Measurements from ENCODE around the gene RBMS1.

Gene RBMS1

GRCh38 chr2:160493227-160494028 lies at the start of gene RBMS1:
RBMS1 (minus strand) TSS chr2:160493807; CDS start chr2:160493363, 444 bp downstream.
- DNase-seq: peak; percentile 42
- Histone ChIP-seq H3K36me3 (replicated peaks; ENCODE audit: insufficient read depth, low read length) (no peaks in the 10 kb centered on the region), H3K27me3 (replicated peaks; ENCODE audit: insufficient read depth, low read length) (no peaks in the 10 kb centered on the region), H3K27ac (ENCODE audit: low read length) (peak within 1 kb of the TSS; percentile 71; the same call in 1 of the 2 replicates), H3K79me2 (ENCODE audit: low read length) (peaks cover 15% of the 10 kb centered on the region), H4K20me1 (ENCODE audit: insufficient read depth, low read length) (no peaks in the 10 kb centered on the region), H3F3A (ENCODE audit: insufficient read depth, low read length) (peaks cover 17% of the 10 kb centered on the region), H3K4me3 (ENCODE audit: low read length) (peak within 1 kb of the TSS; percentile 88), H3K4me2 (ENCODE audit: low read depth, low read length) (peak within 1 kb of the TSS; percentile 63), H2AFZ (ENCODE audit: low read length) (peak within 1 kb of the TSS; percentile 91), H3K9ac (ENCODE audit: low read length) (peak within 1 kb of the TSS; percentile 92), H3K9me2 (replicated peaks; ENCODE audit: insufficient read depth, low read length) (no peaks in the 10 kb centered on the region), H3K9me3 (replicated peaks; ENCODE audit: insufficient read depth, low read length) (no peaks in the 10 kb centered on the region), H3K4me1 (ENCODE audit: low read length) (peaks cover 8% of the 10 kb centered on the region)
- TF ChIP-seq CTCF (IDR thresholded peaks at IDR 0.05; ENCODE audit: low read length) (no peak), EZH2 (optimal IDR thresholded peaks at IDR 0.05; ENCODE audit: low read depth, low read length) (no peak), EZH2phosphoT487 (IDR thresholded peaks at IDR 0.05; ENCODE audit: low read length) (no peak)

GRCh38 chr2:160541745-160542144 lies 48.1 kb upstream of the RBMS1 start:
- H3K9me2 ChIP-seq (replicated peaks; ENCODE audit: insufficient read depth, low read length): no peaks in the 10 kb centered on the region
- no peaks in the 10 kb centered on the region for H3K79me2 ChIP-seq (ENCODE audit: low read length)
- no peaks in the 10 kb centered on the region for H3K27me3 ChIP-seq (replicated peaks; ENCODE audit: insufficient read depth, low read length)
- H3K4me3 ChIP-seq (ENCODE audit: low read length): no peak overlapping the region
- H3K9me3 ChIP-seq (replicated peaks; ENCODE audit: insufficient read depth, low read length): no peaks in the 10 kb centered on the region
- no peaks in the 10 kb centered on the region for H3K36me3 ChIP-seq (replicated peaks; ENCODE audit: insufficient read depth, low read length)
- no peak overlapping the region for H2AFZ ChIP-seq (ENCODE audit: low read length)
- no peaks in the 10 kb centered on the region for H4K20me1 ChIP-seq (ENCODE audit: insufficient read depth, low read length)
- no peak overlapping the region for H3K27ac ChIP-seq (ENCODE audit: low read length)
- H3F3A ChIP-seq (ENCODE audit: insufficient read depth, low read length): no peaks in the 10 kb centered on the region
- H3K9ac ChIP-seq (ENCODE audit: low read length): no peak overlapping the region
- no peak for TF ChIP-seq EZH2phosphoT487 (IDR thresholded peaks at IDR 0.05; ENCODE audit: low read length)
- TF ChIP-seq EZH2 (optimal IDR thresholded peaks at IDR 0.05; ENCODE audit: low read depth, low read length): no peak
- TF ChIP-seq CTCF (IDR thresholded peaks at IDR 0.05; ENCODE audit: low read length): no peak
- no peaks in the 10 kb centered on the region for H3K4me1 ChIP-seq (ENCODE audit: low read length)
- no peak overlapping the region for H3K4me2 ChIP-seq (ENCODE audit: low read depth, low read length)
- DNase-seq: no peak

GRCh38 chr2:160538559-160539355 lies 45.1 kb upstream of the RBMS1 start:
- H3K9ac ChIP-seq (ENCODE audit: low read length): no peak overlapping the region
- no peaks in the 10 kb centered on the region for H3K27me3 ChIP-seq (replicated peaks; ENCODE audit: insufficient read depth, low read length)
- no peak overlapping the region for H3K4me2 ChIP-seq (ENCODE audit: low read depth, low read length)
- no peak overlapping the region for H3K27ac ChIP-seq (ENCODE audit: low read length)
- no peaks in the 10 kb centered on the region for H3K9me3 ChIP-seq (replicated peaks; ENCODE audit: insufficient read depth, low read length)
- no peaks in the 10 kb centered on the region for H4K20me1 ChIP-seq (ENCODE audit: insufficient read depth, low read length)
- DNase-seq: no peak
- H2AFZ ChIP-seq (ENCODE audit: low read length): no peak overlapping the region
- H3K4me3 ChIP-seq (ENCODE audit: low read length): no peak overlapping the region
- no peaks in the 10 kb centered on the region for H3K4me1 ChIP-seq (ENCODE audit: low read length)
- H3K9me2 ChIP-seq (replicated peaks; ENCODE audit: insufficient read depth, low read length): no peaks in the 10 kb centered on the region
- no peaks in the 10 kb centered on the region for H3F3A ChIP-seq (ENCODE audit: insufficient read depth, low read length)
- no peaks in the 10 kb centered on the region for H3K79me2 ChIP-seq (ENCODE audit: low read length)
- TF ChIP-seq CTCF (IDR thresholded peaks at IDR 0.05; ENCODE audit: low read length): no peak
- TF ChIP-seq EZH2phosphoT487 (IDR thresholded peaks at IDR 0.05; ENCODE audit: low read length): no peak
- no peaks in the 10 kb centered on the region for H3K36me3 ChIP-seq (replicated peaks; ENCODE audit: insufficient read depth, low read length)

Data from MM.1S (cell line).